Panc1 (cell line): Measurements from ENCODE around the gene KCTD19. TPM values are rescaled to one million over a fixed set of nuclear protein-coding genes. Genes with fewer than 3 reads are reported as not detected.

ENCODE experiments used
- ATAC-seq: fragments of 200-7000 bp; cut with Tn5 transposase; 2 replicates; pipeline ENCODE4 v1.9.1; 2020; ENCODE audit warnings: mild to moderate bottlenecking, moderate library complexity
- BruUV-seq: library from RNA; stranded (reverse); fragments of 400-500 nt; replicated peaks from 2 replicates; lab custom pipeline; 2021; lab: Mats Ljungman, UMichigan
- CTCF ChIA-PET: fragments of 300-600 bp; sonication (Branson Sonifier 250); formaldehyde crosslinking; loops from one replicate; lab custom pipeline; 2022; ENCODE audit warnings: antibody characterized with exemption; lab: Charles Lee
- POLR2A ChIA-PET: fragments of 300-600 bp; sonication (Branson Sonifier 250); formaldehyde crosslinking; loops from one replicate; lab custom pipeline; 2022; ENCODE audit warnings: antibody characterized with exemption; lab: Charles Lee
- DNase-seq: peaks from one replicate; pipeline ENCODE4 v3.0.0-alpha.2; 2010; ENCODE audit warnings: low read depth, low spot score
- H3K27ac ChIP-seq: 2 replicates; pipeline ENCODE4 v1.5.1; 2011; ENCODE audit warnings: mild to moderate bottlenecking, low read length, inconsistent platforms
- H3K27me3 ChIP-seq: fragments of 200-500 bp; sonication (Bioruptor generic); 2 replicates; pipeline ENCODE4 v1.6.0; 2014; ENCODE audit warnings: low read length, inconsistent platforms; ENCODE audit not compliant: control insufficient read depth, insufficient read depth
- H3K36me3 ChIP-seq: fragments of 200-500 bp; sonication (Bioruptor generic); 2 replicates; pipeline ENCODE4 v1.5.1; 2014; ENCODE audit warnings: inconsistent platforms, mild to moderate bottlenecking, low read length, moderate library complexity; ENCODE audit not compliant: control insufficient read depth, insufficient read depth
- H3K4me1 ChIP-seq: 2 replicates; pipeline ENCODE4 v1.5.1; 2011; ENCODE audit warnings: inconsistent platforms, mild to moderate bottlenecking, low read length, moderate library complexity; ENCODE audit not compliant: control insufficient read depth, insufficient read depth
- H3K4me3 ChIP-seq, 2 experiments: 2 replicates each; pipeline ENCODE4 v1.5.1; 2011 to 2012; ENCODE audit warnings: low read depth in 2 of 2, low read length in 2 of 2, mild to moderate bottlenecking in 2 of 2, inconsistent platforms in 1 of 2, moderate library complexity in 1 of 2
- H3K9me3 ChIP-seq: fragments of 200-500 bp; sonication (Bioruptor generic); 2 replicates; pipeline ENCODE4 v1.5.1; 2014; ENCODE audit warnings: low read depth, mild to moderate bottlenecking, inconsistent platforms, low read length, moderate library complexity; ENCODE audit not compliant: control insufficient read depth, insufficient read depth
- POLR2AphosphoS5 ChIP-seq: IDR thresholded peaks from 2 replicates; pipeline ENCODE4 v1.6.1; 2012; ENCODE audit warnings: mild to moderate bottlenecking, low read depth, low read length, moderate library complexity
- SIN3A ChIP-seq: IDR thresholded peaks from 2 replicates; pipeline ENCODE4 v1.6.1; 2012; ENCODE audit warnings: low read depth, mild to moderate bottlenecking, low read length, moderate library complexity, borderline replicate concordance; ENCODE audit not compliant: insufficient read depth
- TCF7L2 ChIP-seq: IDR thresholded peaks from 2 replicates; pipeline ENCODE4 v1.6.1; 2011; ENCODE audit warnings: mild to moderate bottlenecking, low read depth, low read length, inconsistent platforms
- in situ Hi-C: cut with HindIII; loops from 2 replicates; pipeline ENCODE4 v1.10.0; 2016; ENCODE audit warnings: low sequenced_read_pairs, low pct_unique_long_range_greater_than_20kb
- intact Hi-C: fragments of 100-400 bp; cut with micrococcal nuclease; formaldehyde crosslinking; loops from one replicate; pipeline ENCODE4 v1.10.0; 2022; ENCODE audit not compliant: unreplicated experiment
- total RNA-seq: library from RNA; stranded (reverse); gene quantifications from one replicate; pipeline ENCODE4 v1.2.1, GENCODE V29; 2021; ENCODE audit not compliant: unreplicated experiment
- TF ChIP-seq, protein P1 (sequence below), 2 experiments: IDR thresholded peaks; 2 replicates each; pipeline ENCODE4 v1.6.1; 2011 to 2012; ENCODE audit warnings: low read depth in 2 of 2, control low read depth in 1 of 2, low read length in 1 of 2, mild to moderate bottlenecking in 1 of 2, moderate library complexity in 1 of 2; ENCODE audit not compliant: insufficient read depth in 1 of 2
- TF ChIP-seq, protein P2 (sequence below): fragments of 450-650 bp; IDR thresholded peaks from 2 replicates; pipeline ENCODE4 v1.5.1; 2017; ENCODE audit warnings: mild to moderate bottlenecking

The KCTD19 gene
- total RNA-seq, 1 experiment from 2014 or later, result 0.62 TPM

DNA sequence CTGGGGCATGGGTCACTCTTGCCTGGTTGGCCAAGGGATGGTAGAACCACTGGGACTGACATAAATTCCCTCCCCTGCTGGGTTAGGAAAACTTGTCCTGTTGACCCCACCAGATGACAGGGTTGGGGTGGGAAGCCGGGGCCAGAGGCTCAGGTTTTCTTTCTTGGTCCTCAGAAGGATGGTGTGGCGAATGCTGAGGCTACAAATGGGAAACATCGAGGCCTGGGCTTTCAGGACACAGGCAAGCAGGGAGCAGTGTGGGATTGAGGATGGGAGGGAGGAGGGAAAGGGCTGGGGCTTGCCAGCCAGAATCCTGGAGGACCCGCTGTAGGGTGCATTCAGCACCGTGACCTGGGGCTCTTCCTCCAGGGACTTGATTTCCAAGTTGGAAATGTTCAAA, 61.7 kb downstream of the KCTD19 start:
- ChIA-PET POLR2A (no interaction called here), CTCF (no interaction called here)
- Histone ChIP-seq H3K27ac (no peak overlapping the region), H3K4me3 (no peak overlapping the region), H3K9me3 (no peaks in the 10 kb centered on the region), H3K36me3 (no peaks in the 10 kb centered on the region), H3K4me1 (no peaks in the 10 kb centered on the region; the same call in 1 of the 2 replicates), H3K27me3 (no peaks in the 10 kb centered on the region)
- in situ Hi-C loops, result no loop called here
- TF ChIP-seq, protein P1, sequence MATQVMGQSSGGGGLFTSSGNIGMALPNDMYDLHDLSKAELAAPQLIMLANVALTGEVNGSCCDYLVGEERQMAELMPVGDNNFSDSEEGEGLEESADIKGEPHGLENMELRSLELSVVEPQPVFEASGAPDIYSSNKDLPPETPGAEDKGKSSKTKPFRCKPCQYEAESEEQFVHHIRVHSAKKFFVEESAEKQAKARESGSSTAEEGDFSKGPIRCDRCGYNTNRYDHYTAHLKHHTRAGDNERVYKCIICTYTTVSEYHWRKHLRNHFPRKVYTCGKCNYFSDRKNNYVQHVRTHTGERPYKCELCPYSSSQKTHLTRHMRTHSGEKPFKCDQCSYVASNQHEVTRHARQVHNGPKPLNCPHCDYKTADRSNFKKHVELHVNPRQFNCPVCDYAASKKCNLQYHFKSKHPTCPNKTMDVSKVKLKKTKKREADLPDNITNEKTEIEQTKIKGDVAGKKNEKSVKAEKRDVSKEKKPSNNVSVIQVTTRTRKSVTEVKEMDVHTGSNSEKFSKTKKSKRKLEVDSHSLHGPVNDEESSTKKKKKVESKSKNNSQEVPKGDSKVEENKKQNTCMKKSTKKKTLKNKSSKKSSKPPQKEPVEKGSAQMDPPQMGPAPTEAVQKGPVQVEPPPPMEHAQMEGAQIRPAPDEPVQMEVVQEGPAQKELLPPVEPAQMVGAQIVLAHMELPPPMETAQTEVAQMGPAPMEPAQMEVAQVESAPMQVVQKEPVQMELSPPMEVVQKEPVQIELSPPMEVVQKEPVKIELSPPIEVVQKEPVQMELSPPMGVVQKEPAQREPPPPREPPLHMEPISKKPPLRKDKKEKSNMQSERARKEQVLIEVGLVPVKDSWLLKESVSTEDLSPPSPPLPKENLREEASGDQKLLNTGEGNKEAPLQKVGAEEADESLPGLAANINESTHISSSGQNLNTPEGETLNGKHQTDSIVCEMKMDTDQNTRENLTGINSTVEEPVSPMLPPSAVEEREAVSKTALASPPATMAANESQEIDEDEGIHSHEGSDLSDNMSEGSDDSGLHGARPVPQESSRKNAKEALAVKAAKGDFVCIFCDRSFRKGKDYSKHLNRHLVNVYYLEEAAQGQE (IDR thresholded peaks at IDR 0.05; ENCODE audit: insufficient read depth in 1 of 2, low read depth in 2 of 2, low read length in 1 of 2), result no peak
- TF ChIP-seq SIN3A (no peak), POLR2AphosphoS5 (no peak)
- TF ChIP-seq, protein P2, sequence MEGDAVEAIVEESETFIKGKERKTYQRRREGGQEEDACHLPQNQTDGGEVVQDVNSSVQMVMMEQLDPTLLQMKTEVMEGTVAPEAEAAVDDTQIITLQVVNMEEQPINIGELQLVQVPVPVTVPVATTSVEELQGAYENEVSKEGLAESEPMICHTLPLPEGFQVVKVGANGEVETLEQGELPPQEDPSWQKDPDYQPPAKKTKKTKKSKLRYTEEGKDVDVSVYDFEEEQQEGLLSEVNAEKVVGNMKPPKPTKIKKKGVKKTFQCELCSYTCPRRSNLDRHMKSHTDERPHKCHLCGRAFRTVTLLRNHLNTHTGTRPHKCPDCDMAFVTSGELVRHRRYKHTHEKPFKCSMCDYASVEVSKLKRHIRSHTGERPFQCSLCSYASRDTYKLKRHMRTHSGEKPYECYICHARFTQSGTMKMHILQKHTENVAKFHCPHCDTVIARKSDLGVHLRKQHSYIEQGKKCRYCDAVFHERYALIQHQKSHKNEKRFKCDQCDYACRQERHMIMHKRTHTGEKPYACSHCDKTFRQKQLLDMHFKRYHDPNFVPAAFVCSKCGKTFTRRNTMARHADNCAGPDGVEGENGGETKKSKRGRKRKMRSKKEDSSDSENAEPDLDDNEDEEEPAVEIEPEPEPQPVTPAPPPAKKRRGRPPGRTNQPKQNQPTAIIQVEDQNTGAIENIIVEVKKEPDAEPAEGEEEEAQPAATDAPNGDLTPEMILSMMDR, result no peak
- DNase-seq, result no peak
- ATAC-seq, result no peak
- BruUV-seq, result no TSS peak
- intact Hi-C loops, result no loop called here

DNA sequence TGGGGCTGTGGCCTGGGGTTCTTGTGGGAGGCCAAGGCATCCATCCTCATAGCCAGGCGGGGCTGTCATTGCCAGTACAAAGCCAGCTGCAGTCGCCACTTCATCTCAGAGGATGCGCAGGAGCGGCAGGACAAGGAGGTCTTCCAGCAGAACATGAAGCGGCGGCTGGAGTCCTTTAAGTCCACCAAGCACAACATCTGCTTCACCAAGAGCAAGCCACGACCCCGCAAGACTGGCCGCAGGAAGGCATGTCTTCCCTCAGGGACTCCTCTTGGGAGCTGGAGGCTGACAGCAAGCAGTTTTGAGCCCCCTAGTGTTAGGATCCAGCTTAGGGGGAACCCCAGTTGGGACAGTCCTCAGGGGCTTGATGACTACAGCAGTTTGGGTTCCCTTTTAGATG, 62.3 kb downstream of the KCTD19 start:
- BruUV-seq, result no TSS peak
- Histone ChIP-seq H3K4me3 (no peak overlapping the region), H3K4me1 (no peaks in the 10 kb centered on the region; the same call in 1 of the 2 replicates), H3K27me3 (no peaks in the 10 kb centered on the region), H3K9me3 (no peaks in the 10 kb centered on the region), H3K27ac (no peak overlapping the region), H3K36me3 (no peaks in the 10 kb centered on the region)
- ATAC-seq (no peak), DNase-seq (no peak)
- intact Hi-C loops (no loop called here), in situ Hi-C loops (no loop called here)
- CTCF ChIA-PET, result no interaction called here
- TF ChIP-seq SIN3A (no peak), TCF7L2 (no peak), POLR2AphosphoS5 (no peak)
- TF ChIP-seq, protein P1 (IDR thresholded peaks at IDR 0.05; ENCODE audit: insufficient read depth in 1 of 2, low read depth in 2 of 2, low read length in 1 of 2), result no peak
- TF ChIP-seq, protein P2, result no peak
- POLR2A ChIA-PET, result no interaction called here
